ENCODE results near the gene IMPG1.

DNA sequence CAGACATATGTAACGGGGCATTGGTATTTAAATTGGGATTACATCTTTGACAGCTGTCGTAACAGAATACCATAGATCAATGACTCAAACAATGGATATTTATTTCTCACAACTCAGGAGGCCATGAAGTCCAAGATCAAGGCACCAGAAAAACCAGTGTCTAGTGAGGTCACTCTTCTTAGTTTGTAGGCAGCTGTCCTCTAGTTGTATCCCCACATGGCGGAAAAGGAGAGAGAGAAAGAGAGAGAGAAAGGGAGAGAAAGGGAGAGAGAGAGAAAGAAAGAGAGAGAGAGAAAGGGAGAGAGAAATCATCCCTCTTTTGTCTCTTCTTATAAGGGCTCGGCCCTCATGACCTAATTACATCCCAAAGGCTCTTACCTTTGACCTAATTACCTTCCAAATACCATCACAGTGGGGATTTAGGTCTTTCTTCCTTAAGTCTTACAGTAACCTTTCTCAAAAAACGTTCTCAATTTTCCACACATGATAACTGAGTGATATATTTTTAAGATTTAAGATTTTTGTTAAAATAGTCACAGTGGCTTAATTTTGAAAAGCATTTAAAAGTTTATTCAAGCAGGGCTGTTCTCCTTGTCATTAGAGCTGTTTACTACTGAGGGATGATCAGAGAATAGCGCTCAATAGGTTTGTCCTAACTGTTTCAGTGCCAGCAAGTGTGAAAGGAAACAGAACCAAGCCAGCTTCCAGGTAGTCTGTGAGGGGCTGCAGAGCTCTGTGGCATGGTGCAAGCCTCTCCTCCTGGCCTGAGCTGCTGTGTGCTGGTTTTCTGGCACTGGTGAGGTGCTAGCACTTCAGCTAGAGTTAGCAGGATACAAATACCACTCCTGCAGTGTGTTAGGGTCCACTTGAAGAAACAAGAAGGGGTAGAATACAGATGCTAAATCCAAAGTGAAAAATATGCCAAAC is 79.0 kb downstream of the IMPG1 start:
- TF ChIP-seq, protein P1, sequence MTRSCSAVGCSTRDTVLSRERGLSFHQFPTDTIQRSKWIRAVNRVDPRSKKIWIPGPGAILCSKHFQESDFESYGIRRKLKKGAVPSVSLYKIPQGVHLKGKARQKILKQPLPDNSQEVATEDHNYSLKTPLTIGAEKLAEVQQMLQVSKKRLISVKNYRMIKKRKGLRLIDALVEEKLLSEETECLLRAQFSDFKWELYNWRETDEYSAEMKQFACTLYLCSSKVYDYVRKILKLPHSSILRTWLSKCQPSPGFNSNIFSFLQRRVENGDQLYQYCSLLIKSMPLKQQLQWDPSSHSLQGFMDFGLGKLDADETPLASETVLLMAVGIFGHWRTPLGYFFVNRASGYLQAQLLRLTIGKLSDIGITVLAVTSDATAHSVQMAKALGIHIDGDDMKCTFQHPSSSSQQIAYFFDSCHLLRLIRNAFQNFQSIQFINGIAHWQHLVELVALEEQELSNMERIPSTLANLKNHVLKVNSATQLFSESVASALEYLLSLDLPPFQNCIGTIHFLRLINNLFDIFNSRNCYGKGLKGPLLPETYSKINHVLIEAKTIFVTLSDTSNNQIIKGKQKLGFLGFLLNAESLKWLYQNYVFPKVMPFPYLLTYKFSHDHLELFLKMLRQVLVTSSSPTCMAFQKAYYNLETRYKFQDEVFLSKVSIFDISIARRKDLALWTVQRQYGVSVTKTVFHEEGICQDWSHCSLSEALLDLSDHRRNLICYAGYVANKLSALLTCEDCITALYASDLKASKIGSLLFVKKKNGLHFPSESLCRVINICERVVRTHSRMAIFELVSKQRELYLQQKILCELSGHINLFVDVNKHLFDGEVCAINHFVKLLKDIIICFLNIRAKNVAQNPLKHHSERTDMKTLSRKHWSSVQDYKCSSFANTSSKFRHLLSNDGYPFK (CRISPR knock-in tag; IDR thresholded peaks at IDR 0.05; ENCODE audit: borderline replicate concordance): no peak
- TF ChIP-seq, protein P2, sequence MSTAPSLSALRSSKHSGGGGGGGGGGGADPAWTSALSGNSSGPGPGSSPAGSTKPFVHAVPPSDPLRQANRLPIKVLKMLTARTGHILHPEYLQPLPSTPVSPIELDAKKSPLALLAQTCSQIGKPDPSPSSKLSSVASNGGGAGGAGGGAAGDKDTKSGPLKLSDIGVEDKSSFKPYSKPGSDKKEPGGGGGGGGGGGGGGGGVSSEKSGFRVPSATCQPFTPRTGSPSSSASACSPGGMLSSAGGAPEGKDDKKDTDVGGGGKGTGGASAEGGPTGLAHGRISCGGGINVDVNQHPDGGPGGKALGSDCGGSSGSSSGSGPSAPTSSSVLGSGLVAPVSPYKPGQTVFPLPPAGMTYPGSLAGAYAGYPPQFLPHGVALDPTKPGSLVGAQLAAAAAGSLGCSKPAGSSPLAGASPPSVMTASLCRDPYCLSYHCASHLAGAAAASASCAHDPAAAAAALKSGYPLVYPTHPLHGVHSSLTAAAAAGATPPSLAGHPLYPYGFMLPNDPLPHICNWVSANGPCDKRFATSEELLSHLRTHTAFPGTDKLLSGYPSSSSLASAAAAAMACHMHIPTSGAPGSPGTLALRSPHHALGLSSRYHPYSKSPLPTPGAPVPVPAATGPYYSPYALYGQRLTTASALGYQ (CRISPR knock-in tag; IDR thresholded peaks at IDR 0.05): no peak
- TF ChIP-seq, protein P3, sequence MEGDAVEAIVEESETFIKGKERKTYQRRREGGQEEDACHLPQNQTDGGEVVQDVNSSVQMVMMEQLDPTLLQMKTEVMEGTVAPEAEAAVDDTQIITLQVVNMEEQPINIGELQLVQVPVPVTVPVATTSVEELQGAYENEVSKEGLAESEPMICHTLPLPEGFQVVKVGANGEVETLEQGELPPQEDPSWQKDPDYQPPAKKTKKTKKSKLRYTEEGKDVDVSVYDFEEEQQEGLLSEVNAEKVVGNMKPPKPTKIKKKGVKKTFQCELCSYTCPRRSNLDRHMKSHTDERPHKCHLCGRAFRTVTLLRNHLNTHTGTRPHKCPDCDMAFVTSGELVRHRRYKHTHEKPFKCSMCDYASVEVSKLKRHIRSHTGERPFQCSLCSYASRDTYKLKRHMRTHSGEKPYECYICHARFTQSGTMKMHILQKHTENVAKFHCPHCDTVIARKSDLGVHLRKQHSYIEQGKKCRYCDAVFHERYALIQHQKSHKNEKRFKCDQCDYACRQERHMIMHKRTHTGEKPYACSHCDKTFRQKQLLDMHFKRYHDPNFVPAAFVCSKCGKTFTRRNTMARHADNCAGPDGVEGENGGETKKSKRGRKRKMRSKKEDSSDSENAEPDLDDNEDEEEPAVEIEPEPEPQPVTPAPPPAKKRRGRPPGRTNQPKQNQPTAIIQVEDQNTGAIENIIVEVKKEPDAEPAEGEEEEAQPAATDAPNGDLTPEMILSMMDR (CRISPR knock-in tag; IDR thresholded peaks at IDR 0.05): no peak
